GM19372 (cell line): ENCODE measurements around the gene PRKAR2A.
"Not testable (repeated sequence)": the region's sequence is repeated elsewhere in the genome, so short reads cannot be mapped to it uniquely, and the experiment has no call there.

Experiments
- ATAC-seq: cut with Tn5 transposase; IDR thresholded peaks from one replicate; pipeline ENCODE4 v1.9.1; 2021; ENCODE audit warnings: mild to moderate bottlenecking, low read depth, moderate library complexity; ENCODE audit not compliant: unreplicated experiment

PRKAR2A gene

DNA sequence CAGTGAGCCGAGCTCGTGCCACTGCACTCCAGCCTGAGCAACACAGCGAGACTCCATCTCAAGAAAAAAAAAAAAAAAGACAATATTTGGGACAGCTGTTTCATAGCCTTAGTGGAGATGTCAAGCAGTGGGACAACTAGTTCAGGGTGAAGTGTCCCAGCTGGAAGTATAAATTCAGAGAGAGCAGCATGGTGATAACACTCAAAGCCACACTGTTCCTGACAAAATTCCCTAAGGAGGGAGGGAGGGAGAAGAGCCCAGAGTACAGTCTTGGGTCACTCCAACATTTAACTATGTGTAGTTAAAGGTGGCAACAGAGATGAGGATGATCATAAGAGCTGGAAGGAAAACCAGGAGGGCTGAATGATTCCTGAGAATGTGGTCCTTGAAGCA, 109.5 kb downstream of the PRKAR2A start:
- ATAC-seq, result no peak

DNA sequence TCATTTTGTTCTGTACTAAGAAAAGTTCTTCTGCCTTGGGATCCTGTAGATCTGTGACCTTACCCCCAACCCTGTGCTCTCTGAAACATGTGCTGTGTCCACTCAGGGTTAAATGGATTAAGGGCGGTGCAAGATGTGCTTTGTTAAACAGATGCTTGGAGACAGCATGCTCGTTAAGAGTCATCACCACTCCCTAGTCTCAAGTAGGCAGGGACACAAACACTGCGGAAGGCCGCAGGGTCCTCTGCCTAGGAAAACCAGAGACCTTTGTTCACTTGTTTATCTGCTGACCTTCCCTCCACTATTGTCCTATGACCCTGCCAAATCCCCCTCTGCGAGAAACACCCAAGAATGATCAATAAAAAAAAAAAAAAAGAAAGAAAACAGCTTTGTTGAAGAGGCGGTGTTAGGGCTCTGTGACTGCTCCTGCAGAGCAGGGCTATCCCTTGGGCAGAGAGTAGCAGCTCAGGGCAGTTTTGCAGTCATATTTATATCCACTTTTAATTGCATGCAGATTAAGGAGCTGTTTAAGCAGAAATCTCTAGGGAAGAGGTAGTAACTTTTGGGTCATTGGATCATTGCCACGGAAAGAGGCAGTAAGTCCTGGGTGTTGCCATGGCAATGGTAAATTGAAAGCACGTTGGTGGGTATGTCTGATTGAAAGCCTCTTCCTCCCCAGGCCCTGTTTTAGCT, 112.5 kb downstream of the PRKAR2A start:
- ATAC-seq, result not testable (repeated sequence)

GRCh38 chr3:48734541-48734940, 113.1 kb downstream of the PRKAR2A start:
- ATAC-seq, result not testable (repeated sequence)

GRCh38 chr3:48733752-48734518, 113.7 kb downstream of the PRKAR2A start:
- ATAC-seq, result not testable (repeated sequence)

DNA sequence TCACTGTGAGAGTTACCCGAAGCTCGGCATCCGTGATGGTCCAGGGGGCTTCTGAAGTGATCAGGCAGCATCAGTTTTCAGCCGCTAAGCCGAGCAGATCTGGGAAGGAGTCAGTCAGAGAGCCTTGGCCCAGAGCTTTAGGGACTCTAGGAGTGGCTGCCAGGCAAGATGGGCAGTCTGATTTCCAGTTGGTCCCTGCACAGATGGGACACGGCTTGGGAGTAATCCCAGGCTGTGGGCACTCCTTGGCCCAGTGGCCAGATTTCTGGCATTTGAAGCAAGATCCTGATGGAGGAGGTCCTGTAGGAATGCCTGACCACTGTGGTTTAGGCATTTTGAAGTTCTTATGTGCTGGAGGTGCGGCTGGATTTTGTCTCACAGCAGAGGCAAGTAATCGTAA, 120.2 kb downstream of the PRKAR2A start:
- no peak for ATAC-seq

DNA sequence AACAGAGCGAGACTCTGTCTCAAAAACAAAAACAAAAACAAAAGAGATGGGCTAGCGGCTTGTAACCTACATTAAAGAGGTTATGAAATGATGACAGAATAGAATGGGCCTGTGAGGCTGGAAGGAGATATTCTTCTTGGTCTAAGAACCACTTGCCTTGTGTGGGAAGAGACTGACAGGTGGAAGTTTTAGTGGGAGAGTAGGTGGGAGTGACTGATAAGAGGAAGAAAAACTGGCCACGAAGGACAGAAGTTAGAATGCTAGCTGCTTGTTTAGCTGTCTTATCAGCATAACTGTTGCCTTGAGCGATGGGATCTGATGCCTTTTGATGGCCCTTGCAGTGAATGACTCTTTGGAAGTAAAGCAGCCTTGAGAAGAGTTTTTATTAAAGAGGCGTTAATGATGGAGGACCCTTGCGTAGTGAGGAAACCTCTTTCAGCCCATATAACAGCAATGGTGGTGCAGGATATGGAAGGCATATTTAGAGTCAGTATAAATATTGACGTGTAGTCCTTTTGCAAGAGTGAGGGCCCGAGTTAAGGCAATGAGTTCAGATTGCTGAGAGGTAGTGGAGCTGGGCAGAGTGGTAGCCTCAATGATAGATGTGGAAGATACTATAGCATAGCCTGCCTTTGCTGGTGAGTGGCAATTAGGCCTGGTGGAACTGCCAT, 122.4 kb downstream of the PRKAR2A start:
- not testable (repeated sequence) for ATAC-seq

DNA sequence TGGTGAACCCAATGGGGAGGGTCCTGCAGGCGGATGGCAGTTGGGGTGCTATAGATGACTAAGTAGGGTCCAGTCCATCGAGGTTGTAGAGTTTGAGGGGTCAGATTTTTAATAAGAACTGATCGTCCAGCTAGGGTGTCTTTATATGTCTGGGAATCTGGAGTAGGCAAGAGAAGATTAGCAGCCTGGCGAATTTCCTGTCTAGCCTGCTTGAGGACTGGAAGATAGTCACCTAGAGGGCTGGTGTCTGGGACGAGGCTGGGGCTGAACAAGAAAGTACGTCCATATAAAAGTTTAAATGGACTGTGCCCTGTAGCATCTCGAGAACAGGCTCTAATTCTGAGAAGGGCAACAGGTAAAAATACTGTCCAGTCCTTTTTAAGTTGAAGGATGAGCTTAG, 123.9 kb downstream of the PRKAR2A start:
- no peak for ATAC-seq

- not testable (repeated sequence) for ATAC-seq
Observed at GRCh38 chr3:48723293-48723692, 124.4 kb downstream of the PRKAR2A start.

DNA sequence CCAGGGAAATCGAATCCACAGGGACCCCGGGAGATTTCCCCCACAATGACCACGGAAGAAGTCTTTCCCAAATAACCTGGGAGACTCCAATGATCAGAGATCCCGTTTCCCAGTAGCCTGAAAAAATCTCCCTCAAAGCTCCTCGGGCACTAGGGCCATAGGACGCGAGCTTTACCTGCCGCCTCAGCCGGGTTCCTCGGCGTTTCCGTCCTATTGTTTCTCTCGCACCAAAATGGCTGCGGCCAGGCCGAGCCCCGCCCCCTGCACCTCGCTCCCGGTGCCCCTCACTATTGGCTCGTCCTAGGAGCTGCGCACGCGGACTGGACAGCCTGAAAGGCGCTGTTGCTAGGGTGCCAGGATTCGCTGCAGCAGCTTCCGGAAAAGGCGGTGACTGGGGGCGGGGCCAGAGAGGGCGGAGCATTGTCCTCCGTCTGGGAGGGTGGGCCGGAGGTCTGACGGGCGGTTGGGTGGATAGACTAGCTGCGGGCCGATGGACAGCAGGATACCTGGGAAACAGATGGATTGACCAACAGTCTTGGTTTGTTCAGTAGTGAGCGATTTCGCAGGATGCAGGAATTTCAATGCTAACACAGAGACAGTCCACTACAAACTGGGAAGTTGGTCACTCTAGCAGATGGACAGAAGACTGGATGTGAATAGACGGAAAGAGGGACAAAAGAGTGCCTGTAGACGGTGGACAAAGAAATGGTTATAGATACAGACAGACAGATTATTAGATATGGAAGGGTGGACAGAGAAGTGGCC, 130.5 kb downstream of the PRKAR2A start, which contains the start of gene IP6K2:
TSS of gene IP6K2 (minus strand) at position 240 of the 765 bp plus-strand sequence. CDS start 21,930 bp downstream, outside the sequence.
- ATAC-seq, result peak; percentile 98

DNA sequence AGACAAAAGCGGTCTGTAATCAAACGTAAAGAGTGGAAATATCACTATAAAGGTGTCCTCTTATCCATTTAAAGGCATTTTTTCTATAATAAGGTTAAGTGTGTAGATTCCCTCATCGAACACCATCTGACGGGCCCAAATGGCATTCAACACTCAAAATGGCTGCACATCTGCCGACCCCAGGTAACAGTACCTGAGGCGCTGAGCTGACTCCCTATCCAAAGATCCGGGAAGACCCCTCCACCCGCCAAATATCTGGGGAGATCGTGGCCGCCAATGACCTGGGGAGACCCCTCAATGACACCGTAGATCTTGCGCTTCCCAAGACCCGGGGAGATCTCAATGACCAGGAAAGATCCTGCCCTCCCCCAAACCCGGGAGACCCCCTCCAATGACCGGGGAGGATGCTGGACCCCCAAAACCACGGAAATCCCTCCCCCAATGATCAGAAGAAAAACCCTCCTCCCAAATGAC, 131.1 kb downstream of the PRKAR2A start:
- ATAC-seq, result no peak

DNA sequence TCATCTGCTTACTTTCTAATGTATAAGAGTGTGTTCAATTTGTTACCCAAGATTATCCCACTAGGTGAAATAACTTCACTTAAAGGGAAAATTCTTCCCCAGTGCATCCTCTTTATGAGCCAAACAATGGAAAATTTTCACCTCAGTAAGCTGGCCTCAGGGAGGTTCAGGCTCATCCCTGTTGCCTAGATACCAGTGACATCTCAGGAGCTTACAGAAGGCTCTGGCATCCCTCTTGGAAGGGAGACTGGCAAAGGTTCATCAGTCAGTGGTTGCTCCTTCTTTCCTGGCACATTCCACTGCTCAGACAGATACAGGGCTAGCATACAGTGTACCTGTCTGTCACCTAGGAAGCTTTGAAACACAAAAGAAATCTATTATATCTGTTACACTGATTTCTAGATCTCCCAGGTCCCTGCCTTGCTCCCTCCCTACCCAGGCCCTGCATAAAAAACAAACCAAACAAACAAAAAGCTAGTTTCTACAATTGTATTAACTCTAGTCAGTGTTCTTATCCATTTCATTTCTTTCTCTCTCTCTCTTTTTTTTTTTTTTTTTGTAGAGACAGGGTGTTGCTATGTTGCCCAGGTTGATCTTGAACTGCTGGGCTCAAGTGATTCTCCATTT, 132.4 kb downstream of the PRKAR2A start:
- ATAC-seq, result no peak

DNA sequence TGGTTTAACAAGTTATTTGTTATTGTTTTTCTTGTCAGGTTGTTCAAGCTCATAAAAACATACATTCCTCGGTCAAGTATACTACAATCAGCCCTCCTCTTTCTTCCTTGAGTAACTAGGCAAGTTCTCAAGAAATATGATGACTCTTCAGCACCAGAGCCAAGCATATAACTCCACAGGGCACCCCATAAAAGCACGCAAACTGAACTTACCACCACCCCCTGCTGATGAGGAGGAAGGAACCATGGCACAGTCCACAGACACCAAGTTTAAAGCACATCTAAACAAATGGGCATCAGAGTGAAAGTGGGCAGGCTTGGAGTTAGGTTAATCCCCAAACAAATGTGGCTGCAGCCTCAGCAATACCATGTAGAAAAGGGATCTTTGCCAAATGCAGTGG, 135.9 kb downstream of the PRKAR2A start:
- ATAC-seq, result no peak

- no peak for ATAC-seq
Observed at GRCh38 chr3:48709051-48709461, 138.6 kb downstream of the PRKAR2A start.

- ATAC-seq, result no peak
Observed at GRCh38 chr3:48708481-48708889, 139.2 kb downstream of the PRKAR2A start.

DNA sequence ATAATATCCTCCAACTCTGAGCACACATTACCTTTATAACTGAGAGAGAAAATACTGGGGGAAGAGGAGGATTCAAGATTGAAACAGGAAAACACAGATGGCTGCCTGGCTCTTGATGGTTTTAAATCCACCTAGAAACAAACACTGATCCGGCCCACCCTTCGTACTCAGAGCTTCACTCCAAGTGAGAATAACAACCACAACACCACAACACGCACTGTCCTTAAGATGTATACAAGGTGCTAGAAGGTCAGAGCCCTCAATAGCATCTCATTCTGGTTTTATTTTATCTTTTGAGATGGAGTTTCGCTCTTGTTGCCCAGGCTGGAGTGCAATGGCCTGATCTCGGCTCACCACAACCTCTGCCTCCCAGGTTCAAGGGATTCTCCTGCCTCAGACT, 140.5 kb downstream of the PRKAR2A start:
- ATAC-seq, result no peak

- no peak for ATAC-seq
Observed at GRCh38 chr3:48702320-48702920, 145.3 kb downstream of the PRKAR2A start.

GRCh38 chr3:48700731-48701405, 146.8 kb downstream of the PRKAR2A start:
- ATAC-seq, result no peak

DNA sequence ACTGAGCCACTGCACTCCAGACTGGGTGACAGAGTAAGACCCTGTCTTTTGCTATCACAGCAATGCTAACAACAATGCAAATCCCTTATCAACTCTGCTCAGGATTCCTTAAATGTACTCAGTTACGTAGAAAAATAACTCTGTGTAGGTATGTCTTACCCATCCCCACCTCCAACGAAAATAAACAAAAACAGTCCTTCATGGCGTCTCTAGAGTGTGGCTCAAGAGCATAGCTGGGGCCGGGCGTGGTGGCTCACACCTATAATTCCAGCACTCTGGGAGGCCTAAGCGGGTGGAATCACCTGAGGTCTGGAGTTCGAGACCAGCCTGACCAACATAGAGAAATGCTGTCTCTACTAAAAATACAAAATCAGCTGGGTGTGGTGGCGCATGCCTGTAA, 148.8 kb downstream of the PRKAR2A start:
- ATAC-seq, result no peak

DNA sequence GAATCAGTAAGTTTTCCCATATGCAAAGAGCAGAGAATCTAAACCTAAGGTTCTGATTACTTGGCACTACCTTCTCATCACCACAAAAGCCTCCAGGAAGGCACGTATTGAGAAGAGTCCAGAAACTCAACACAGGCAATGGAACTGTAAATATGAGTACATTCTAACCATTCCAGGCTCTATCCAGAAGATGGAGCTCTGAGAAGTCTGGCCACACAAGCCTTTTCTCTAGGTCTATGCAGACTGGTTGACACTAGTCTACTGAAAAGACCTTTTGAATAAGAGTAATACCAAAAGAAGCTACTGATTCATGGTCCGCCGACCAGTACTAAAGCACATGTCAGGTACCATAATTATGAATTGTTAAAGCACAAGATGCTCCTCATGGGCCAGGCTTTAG, 149.7 kb downstream of the PRKAR2A start:
- no peak for ATAC-seq
